K562 (cell line): ENCODE measurements around the gene PHETA1. TPM values are rescaled to one million over a fixed set of nuclear protein-coding genes. Genes with fewer than 3 reads are reported as not detected.

Source experiments
- E2F5 ChIP-seq: sonication (generic); formaldehyde crosslinking; IDR thresholded peaks from 2 replicates; pipeline ENCODE4 v1.8.0; 2022; ENCODE audit warnings: mild to moderate bottlenecking, missing genetic modification reagents
- FOXO4 ChIP-seq: fragments of 450-650 bp; formaldehyde crosslinking; IDR thresholded peaks from 2 replicates; pipeline ENCODE4 v1.4.0; 2020; ENCODE audit warnings: mild to moderate bottlenecking, moderate library complexity
- MITF ChIP-seq: IDR thresholded peaks from 2 replicates; pipeline ENCODE4 v1.6.1; 2014; ENCODE audit warnings: antibody characterized with exemption
- POLR2B ChIP-seq: fragments of 450-650 bp; IDR thresholded peaks from 2 replicates; pipeline ENCODE4 v1.6.1; 2018; ENCODE audit warnings: low read depth; ENCODE audit not compliant: partially characterized antibody
- RERE ChIP-seq: sonication (generic); formaldehyde crosslinking; IDR thresholded peaks from 2 replicates; pipeline ENCODE4 v1.8.0; 2023; ENCODE audit warnings: missing genetic modification reagents, mild to moderate bottlenecking, borderline replicate concordance
- ZBTB17 ChIP-seq: fragments of 450-650 bp; formaldehyde crosslinking; IDR thresholded peaks from 2 replicates; pipeline ENCODE4 v1.4.0; 2020; ENCODE audit warnings: mild to moderate bottlenecking
- ZBTB2 ChIP-seq: fragments of 450-650 bp; IDR thresholded peaks from 2 replicates; pipeline ENCODE4 v1.6.1; 2016; ENCODE audit warnings: antibody characterized with exemption
- ZBTB33 ChIP-seq: sonication (generic); formaldehyde crosslinking; IDR thresholded peaks from 2 replicates; pipeline ENCODE4 v1.8.1; 2023; ENCODE audit warnings: mild to moderate bottlenecking, missing genetic modification reagents
- ZNF639 ChIP-seq, 2 experiments: fragments of 200-800 bp in 1 of 2; sonication (Bioruptor generic) in 1 of 2; sonication (generic) in 1 of 2; formaldehyde crosslinking in 1 of 2; IDR thresholded peaks in 1 of 2; conservative IDR thresholded peaks in 1 of 2; 2 replicates each; pipeline versions ENCODE4 v1.5.0 to v1.6.1; 2016 to 2020; ENCODE audit warnings: missing compliant biosample characterization in 1 of 2, missing genetic modification characterization in 1 of 2, missing genetic modification reagents in 1 of 2
- polyA plus RNA-seq, 8 experiments: library from polyadenylated mRNA; depleted of rRNA in 4 of 8; stranded (reverse) in 5 of 8; unstranded in 3 of 8; fragments of >200 nt; fragmentation: Nextera tagmentation in 2 of 8; fragmentation: Illumina TruSeq in 1 of 8; extraction: Ambion mirVana in 2 of 8; extraction: Trizol in 1 of 8; gene quantifications; 2 replicates each; pipeline versions ENCODE4 v1.2.1 to v1.2.3, GENCODE V29; 2011 to 2014; ENCODE audit warnings: inconsistent platforms in 1 of 8, missing spikeins in 1 of 8
- total RNA-seq, 7 experiments: library from RNA; depleted of rRNA in 6 of 7; stranded (reverse); fragments of >200 nt in 6 of 7; fragmentation: Illumina TruSeq in 2 of 7; extraction: Trizol in 2 of 7; gene quantifications; 2 replicates each; pipeline versions ENCODE4 v1.2.1 to v1.2.3, GENCODE V29; 2011 to 2021; ENCODE audit warnings: low replicate concordance in 1 of 7

The PHETA1 gene
- total and polyA plus RNA-seq, 9 of the 15 experiments (the other 6 are each of a cell fraction or from before 2014, with no cell fraction given), result 0.03 to 12.4 (median 3.0) TPM

GRCh38 chr12:111405149-111405858, 36.4 kb upstream of the PHETA1 start (continued):
- TF ChIP-seq RERE (CRISPR knock-in tag) (no peak), MITF (peak; percentile 62; the same call in 1 of the 2 replicates), ZBTB2 (no peak), ZBTB33 (CRISPR knock-in tag) (0 out of 2 replicates have a peak, but pooled peaks have one; percentile 34), POLR2B (peak; percentile 74), ZBTB17 (CRISPR knock-in tag) (no peak; the same call in 1 of the 2 replicates), E2F5 (CRISPR knock-in tag) (no peak), FOXO4 (no peak), ZNF639 (CRISPR knock-in tag; conservative IDR thresholded peaks at IDR 0.05 in 1 of 2, IDR thresholded peaks at IDR 0.05 in 1 of 2) (no peak)
